ENCODE results near the gene ZMYND11. TPM values are rescaled to one million over a fixed set of nuclear protein-coding genes. Genes with fewer than 3 reads are reported as not detected.
A peak's percentile ranks its signal among the peaks of the same experiment; 100 is the strongest.

Gene ZMYND11
- total RNA-seq, 2 experiments from 2014 or later = 31.8 to 37.6 TPM

DNA sequence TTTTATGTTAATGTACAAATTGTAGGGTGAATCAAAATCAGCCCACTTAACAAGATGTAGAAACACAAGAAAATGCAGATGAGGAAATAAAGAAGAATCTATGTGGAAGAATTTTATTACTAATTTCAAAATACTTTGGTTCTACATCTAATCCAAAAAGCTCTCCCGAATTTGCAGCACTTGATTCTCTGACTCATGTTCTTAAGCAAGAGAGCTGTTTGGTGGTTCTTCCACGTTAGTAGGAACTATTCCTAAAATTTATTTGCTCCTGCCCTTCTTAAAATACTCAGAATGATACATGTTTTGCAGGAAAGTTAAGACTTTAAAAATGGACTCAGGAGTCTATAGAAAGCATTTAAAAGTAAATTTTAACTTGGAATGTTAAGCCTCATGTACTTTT, 91.8 kb downstream of the ZMYND11 start:
- no peaks in the 10 kb centered on the region for H3K9me3 Mint-ChIP-seq (ENCODE audit: low read depth)
- no peak overlapping the region for H3K4me3 Mint-ChIP-seq
- DNase-seq = no peak
- H3K4me1 Mint-ChIP-seq = peaks cover 6% of the 10 kb centered on the region
- H3K27ac Mint-ChIP-seq = no peak overlapping the region
- no peaks in the 10 kb centered on the region for H3K27me3 Mint-ChIP-seq
- H3K36me3 Mint-ChIP-seq = peaks cover 2% of the 10 kb centered on the region
- ATAC-seq = no peak
- CTCF ChIA-PET = no interaction called here

DNA sequence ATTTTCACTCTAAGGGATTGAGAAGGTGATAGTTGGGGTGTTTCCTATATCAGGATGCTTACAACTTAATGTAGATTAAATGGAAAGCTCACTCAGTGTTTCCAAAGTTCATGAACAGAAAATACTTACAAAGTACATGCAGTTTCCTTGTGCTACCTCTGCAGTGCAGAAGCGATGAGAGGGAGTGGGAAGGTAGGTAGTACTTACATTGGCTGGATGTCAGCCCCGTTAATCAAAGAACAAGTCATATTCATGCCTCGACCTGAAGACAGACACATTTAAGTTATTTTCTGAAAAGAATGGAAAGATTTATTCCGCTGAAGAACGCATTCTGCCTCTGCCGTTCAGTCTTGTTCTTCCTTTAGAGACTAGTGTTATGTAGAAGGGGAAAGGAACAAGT, 93.1 kb downstream of the ZMYND11 start:
- H3K4me1 Mint-ChIP-seq = peaks cover 6% of the 10 kb centered on the region
- no peak overlapping the region for H3K27ac Mint-ChIP-seq
- DNase-seq (no peak), ATAC-seq (no peak)
- no peak overlapping the region for H3K4me3 Mint-ChIP-seq
- no peaks in the 10 kb centered on the region for H3K9me3 Mint-ChIP-seq (ENCODE audit: low read depth)
- H3K36me3 Mint-ChIP-seq = no peaks in the 10 kb centered on the region
- no peaks in the 10 kb centered on the region for H3K27me3 Mint-ChIP-seq
- CTCF ChIA-PET = no interaction called here

DNA sequence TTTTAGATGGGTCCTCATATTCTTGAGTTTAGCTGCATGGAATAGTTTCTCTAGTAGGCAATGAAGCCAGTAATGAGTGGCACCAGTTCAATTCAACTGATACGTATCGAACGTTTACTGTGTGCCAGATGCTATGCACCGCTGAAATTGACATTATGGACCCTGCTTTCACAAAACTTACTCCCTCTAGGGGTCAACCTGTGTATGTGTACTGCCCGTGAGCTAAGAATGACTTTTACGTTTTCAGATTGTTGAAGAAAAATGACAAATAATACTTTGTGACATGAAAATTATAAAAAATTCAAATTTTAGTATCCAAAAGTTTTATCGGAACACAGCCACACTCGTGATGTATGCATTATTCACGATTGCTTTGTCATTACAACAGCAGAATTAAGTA, 95.5 kb downstream of the ZMYND11 start:
- H3K27me3 Mint-ChIP-seq = no peaks in the 10 kb centered on the region

DNA sequence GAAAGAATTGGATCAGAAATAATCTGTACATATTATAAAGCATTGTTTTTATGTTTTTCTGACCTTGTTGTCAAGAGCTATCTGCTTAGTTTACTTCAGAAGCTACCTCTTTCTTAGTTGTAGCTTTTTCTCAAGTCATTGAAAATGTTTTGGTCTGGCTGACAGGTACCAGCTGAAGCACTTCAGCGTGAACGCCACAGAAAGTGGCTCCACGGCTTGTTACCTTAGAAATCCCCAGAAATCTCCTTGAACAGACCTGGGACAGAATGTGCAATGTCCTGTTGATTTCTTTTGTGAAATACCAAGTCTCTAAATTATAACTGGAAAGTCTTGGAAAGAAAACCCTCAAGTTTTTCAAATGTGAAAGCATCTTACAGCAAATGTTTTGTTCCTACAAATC, 96.8 kb downstream of the ZMYND11 start:
- Mint-ChIP-seq H3K27ac (no peak overlapping the region), H3K27me3 (no peaks in the 10 kb centered on the region), H3K4me3 (no peak overlapping the region), H3K4me1 (peaks cover 6% of the 10 kb centered on the region), H3K36me3 (no peaks in the 10 kb centered on the region), H3K9me3 (ENCODE audit: low read depth) (no peaks in the 10 kb centered on the region)
- CTCF ChIA-PET = no interaction called here
- DNase-seq (no peak), ATAC-seq (no peak)

More for the DNA sequence above, 95.5 kb downstream of the ZMYND11 start:
- CTCF ChIA-PET = interaction anchor here (1.4 to 2.1 kb wide), 2 partner anchors 10 to 12 kb away, joined by 4 to 5 read pairs; no protein-coding TSS in a partner anchor
- Mint-ChIP-seq H3K36me3 (no peaks in the 10 kb centered on the region), H3K4me1 (peaks cover 6% of the 10 kb centered on the region), H3K9me3 (ENCODE audit: low read depth) (no peaks in the 10 kb centered on the region), H3K27ac (no peak overlapping the region), H3K4me3 (no peak overlapping the region)
- DNase-seq = no peak
- no peak for ATAC-seq

DNA sequence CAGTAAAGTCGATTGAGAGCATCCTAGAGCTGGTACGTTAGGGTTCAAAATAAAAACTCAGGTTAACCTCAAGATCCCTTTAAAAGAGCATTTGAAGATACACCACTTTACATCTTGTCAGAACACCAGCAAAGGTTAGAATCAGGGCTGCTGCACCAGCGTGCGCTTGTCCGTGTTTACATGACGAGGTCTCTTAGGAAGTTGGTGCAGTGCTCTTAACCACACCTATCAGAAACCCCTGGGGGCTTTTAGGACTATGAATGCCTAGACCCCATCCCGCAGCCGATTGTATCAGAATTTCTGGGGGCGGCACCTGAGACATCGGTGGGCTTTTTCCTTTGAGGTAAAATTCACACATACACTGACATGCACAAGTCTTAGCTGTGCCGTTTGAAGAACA, 97.6 kb downstream of the ZMYND11 start:
- DNase-seq (no peak), ATAC-seq (no peak)
- Mint-ChIP-seq H3K36me3 (no peaks in the 10 kb centered on the region), H3K9me3 (ENCODE audit: low read depth) (no peaks in the 10 kb centered on the region), H3K27me3 (no peaks in the 10 kb centered on the region), H3K4me1 (peaks cover 6% of the 10 kb centered on the region), H3K27ac (no peak overlapping the region), H3K4me3 (no peak overlapping the region)
- CTCF ChIA-PET = no interaction called here

DNA sequence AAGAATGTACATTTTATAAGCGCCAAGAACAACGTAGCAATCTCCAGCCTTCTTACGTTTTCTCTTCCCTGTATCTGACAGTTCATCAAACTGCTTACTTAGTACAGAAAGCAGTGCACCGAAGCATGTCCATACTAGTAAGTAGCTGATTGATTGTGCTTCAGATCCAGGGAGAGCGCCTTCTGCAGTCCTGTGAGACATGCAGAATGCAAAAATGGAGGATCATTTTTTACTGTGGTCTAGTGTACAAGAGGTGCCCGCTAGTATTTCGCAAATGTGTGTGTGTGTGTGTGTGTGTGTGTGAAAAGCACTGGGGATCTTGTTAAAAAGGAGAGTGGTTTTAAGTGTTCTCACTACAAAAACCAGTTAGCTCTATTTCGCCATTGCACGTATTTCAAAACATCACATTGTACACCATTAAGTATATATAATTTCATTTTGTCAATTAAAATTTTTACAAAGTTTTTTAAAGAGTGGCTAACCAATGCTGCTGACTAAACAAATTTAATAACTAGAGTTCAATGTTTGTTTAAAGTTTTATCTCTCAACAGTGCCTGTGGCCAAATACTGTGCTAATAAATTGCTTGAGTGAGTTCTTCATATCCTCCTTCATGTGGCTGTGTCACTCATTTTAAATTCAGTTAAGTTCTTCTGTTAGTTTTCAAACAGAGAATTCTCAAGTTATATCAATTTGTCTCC, 99.6 kb downstream of the ZMYND11 start:
- CTCF ChIA-PET = no interaction called here
- H3K36me3 Mint-ChIP-seq = no peaks in the 10 kb centered on the region
- H3K4me1 Mint-ChIP-seq = no peaks in the 10 kb centered on the region
- ATAC-seq (no peak), DNase-seq (no peak)
- no peaks in the 10 kb centered on the region for H3K9me3 Mint-ChIP-seq (ENCODE audit: low read depth)
- no peaks in the 10 kb centered on the region for H3K27me3 Mint-ChIP-seq
- no peak overlapping the region for H3K27ac Mint-ChIP-seq
- no peak overlapping the region for H3K4me3 Mint-ChIP-seq

DNA sequence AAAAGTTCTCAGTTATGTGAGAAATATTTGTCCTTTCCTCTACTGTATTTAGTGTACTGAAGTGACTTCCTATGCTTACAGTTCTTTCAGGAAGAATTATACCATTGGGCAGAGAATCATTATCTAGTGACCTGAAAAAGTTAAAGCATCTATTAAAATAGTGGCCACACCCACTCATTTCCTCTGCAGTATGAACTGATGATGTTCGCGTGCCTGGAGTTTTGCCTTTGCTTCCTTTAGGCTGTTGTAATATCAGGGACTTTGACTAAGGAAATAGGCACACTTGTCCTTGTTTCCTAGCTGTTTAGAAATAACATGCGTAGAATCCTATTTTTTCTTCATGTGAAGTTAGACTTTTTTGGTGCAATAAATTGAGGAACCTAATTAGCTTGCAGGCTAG, 100.7 kb downstream of the ZMYND11 start:
- no peaks in the 10 kb centered on the region for H3K27me3 Mint-ChIP-seq
- H3K27ac Mint-ChIP-seq = no peak overlapping the region
- ATAC-seq = no peak
- H3K4me1 Mint-ChIP-seq = no peaks in the 10 kb centered on the region
- CTCF ChIA-PET = interaction anchor here (0.5 kb wide), 1 partner anchor 53 kb away, joined by 4 read pairs; no protein-coding TSS in a partner anchor
- no peaks in the 10 kb centered on the region for H3K9me3 Mint-ChIP-seq (ENCODE audit: low read depth)
- no peak for DNase-seq
- no peaks in the 10 kb centered on the region for H3K36me3 Mint-ChIP-seq
- no peak overlapping the region for H3K4me3 Mint-ChIP-seq

DNA sequence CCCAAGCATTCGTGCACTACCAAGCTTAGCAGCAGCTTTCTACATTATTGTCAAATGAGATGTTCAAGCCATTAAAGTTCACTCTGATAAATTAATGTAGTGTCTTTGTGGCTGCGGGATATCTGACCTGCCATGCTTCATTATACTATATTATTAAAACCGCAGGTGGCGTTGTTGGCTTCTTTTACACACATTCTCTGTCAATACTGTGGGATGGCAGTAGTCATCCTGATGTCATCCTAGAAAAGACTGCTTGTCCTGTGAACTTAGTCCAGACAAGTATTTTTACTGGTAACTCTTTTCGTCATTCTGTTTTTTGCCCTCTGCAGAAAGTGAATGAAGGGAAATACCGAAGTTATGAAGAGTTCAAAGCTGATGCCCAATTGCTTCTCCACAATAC, 103.9 kb downstream of the ZMYND11 start:
- Mint-ChIP-seq H3K4me3 (no peak overlapping the region), H3K27ac (no peak overlapping the region), H3K4me1 (no peaks in the 10 kb centered on the region), H3K36me3 (no peaks in the 10 kb centered on the region), H3K9me3 (ENCODE audit: low read depth) (no peaks in the 10 kb centered on the region), H3K27me3 (no peaks in the 10 kb centered on the region)
- no peak for DNase-seq
- ATAC-seq = no peak
- CTCF ChIA-PET = no interaction called here

DNA sequence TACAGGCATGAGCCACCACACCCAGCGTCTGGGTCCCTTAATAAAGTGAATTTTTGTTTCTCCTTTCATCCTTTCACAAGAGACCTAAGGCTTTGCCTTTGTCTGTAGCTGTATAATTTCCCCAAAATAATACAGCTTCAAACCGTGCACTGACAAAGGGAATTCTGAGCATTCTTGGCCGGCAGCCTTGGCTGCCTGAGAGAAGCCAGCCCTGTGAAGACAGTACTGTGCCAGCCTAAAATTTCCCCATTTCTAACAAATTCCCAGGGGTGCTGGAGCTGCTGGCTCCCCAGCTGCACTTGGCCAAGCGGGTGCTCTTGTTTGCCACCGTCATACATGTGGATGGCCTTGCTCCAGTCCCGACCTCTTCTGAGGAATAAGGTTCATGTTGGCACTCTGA, 106.2 kb downstream of the ZMYND11 start:
- Mint-ChIP-seq H3K4me1 (no peaks in the 10 kb centered on the region), H3K36me3 (no peaks in the 10 kb centered on the region), H3K27me3 (no peaks in the 10 kb centered on the region), H3K4me3 (no peak overlapping the region), H3K27ac (no peak overlapping the region), H3K9me3 (ENCODE audit: low read depth) (no peaks in the 10 kb centered on the region)
- no peak for ATAC-seq
- CTCF ChIA-PET = interaction anchor here (1.2 kb wide), 1 partner anchor 11 kb away, joined by 4 read pairs; no protein-coding TSS in a partner anchor
- no peak for DNase-seq

DNA sequence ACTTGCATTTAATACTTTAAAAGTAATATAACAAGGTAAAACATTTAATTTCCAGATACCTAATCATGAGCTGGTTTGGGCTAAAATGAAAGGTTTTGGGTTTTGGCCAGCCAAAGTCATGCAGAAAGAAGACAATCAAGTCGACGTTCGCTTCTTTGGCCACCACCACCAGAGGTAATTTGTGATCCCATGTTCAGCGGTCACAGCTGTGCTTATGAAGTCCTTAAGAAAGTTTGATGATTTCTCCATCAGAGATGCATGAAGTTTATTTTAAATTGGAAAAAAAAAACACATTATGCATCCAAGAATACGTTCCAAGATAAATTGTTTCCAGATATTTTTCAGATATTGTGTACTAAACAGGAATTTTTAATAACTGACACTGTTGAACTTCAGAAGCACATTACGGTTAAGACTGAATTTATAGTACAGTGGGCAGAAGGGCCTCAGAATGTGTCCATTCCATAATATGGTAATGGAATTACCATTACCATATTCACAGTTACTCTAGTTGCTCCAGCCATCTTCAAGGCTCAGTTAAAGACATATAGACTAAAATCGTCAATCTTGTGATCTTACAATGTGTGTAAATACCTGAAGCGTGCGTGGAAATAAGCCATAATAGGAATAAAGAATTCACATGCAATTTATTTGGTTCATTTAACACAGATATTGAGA, 106.8 kb downstream of the ZMYND11 start:
- no peaks in the 10 kb centered on the region for H3K9me3 Mint-ChIP-seq (ENCODE audit: low read depth)
- no peak overlapping the region for H3K4me3 Mint-ChIP-seq
- no peaks in the 10 kb centered on the region for H3K27me3 Mint-ChIP-seq
- H3K4me1 Mint-ChIP-seq = peaks cover 2% of the 10 kb centered on the region
- H3K27ac Mint-ChIP-seq = no peak overlapping the region
- DNase-seq (no peak), ATAC-seq (no peak)
- peaks cover 5% of the 10 kb centered on the region for H3K36me3 Mint-ChIP-seq
- CTCF ChIA-PET = no interaction called here

DNA sequence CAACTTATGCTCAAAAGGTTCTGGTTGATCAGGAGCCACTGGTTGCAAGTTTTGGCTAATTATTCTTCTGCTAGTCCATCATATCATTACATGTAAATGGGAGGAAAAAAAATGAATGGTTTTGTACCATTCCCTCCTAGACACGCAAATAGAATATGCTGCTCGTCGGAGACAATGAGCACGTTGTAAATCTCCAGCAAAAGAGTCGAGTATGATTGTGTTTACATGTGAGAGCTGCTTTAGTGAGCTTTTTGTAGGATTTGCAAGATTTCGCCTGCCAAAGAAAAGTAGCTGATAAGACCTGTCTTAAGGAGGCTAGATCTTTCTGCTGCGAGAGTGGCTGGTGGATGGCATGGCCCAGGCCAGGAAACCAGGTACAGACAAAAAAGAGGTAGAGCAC, 109.0 kb downstream of the ZMYND11 start:
- DNase-seq (no peak), ATAC-seq (no peak)
- no peak overlapping the region for H3K27ac Mint-ChIP-seq
- H3K4me1 Mint-ChIP-seq = peaks cover 2% of the 10 kb centered on the region
- H3K9me3 Mint-ChIP-seq (ENCODE audit: low read depth) = no peaks in the 10 kb centered on the region
- H3K27me3 Mint-ChIP-seq = no peaks in the 10 kb centered on the region
- H3K36me3 Mint-ChIP-seq = peaks cover 16% of the 10 kb centered on the region
- CTCF ChIA-PET = no interaction called here
- no peak overlapping the region for H3K4me3 Mint-ChIP-seq

DNA sequence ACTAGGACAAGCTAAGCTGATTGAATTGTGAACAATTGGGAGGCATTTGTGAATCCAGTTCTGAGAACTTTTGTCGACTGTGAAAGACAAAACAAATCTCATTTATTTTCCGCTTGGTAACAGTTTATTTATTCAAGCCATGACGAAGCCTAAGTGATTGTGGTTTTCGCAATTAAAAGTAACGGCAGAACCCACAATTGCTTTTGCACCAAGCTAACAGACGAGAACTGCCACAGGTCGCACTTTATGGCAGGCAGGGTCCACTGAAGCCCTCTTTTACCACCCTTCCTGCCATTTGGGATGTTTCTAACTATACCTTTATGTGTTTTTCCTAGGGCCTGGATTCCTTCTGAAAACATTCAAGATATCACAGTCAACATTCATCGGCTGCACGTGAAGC, 111.2 kb downstream of the ZMYND11 start:
- Mint-ChIP-seq H3K4me3 (no peak overlapping the region), H3K4me1 (peaks cover 2% of the 10 kb centered on the region), H3K9me3 (ENCODE audit: low read depth) (no peaks in the 10 kb centered on the region), H3K36me3 (peaks cover 29% of the 10 kb centered on the region), H3K27ac (peak overlapping the region; percentile 28), H3K27me3 (no peaks in the 10 kb centered on the region)
- CTCF ChIA-PET = no interaction called here
- DNase-seq = no peak
- no peak for ATAC-seq

DNA sequence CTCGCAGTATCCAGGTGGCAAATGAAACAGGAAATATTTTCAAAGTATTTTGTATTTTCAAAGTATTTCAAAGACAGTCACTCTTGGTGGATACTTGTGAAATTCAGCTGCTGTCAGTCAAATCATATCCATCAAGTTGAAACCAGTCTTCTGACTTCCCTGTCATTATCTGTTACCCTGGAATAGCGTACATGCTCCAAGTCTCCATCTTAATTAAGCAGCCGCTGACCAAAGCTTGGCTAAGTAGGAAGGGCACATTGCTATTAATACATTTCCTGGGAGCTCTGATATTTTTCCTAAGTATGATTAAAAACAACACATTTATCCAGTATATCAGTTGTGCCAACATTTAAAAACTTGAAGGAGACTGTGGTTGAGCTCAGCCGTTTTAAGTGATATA, 112.2 kb downstream of the ZMYND11 start:
- Mint-ChIP-seq H3K27me3 (no peaks in the 10 kb centered on the region), H3K9me3 (ENCODE audit: low read depth) (no peaks in the 10 kb centered on the region), H3K27ac (no peak overlapping the region), H3K36me3 (peaks cover 37% of the 10 kb centered on the region), H3K4me3 (no peak overlapping the region), H3K4me1 (peaks cover 2% of the 10 kb centered on the region)
- no peak for ATAC-seq
- no peak for DNase-seq
- CTCF ChIA-PET = no interaction called here

DNA sequence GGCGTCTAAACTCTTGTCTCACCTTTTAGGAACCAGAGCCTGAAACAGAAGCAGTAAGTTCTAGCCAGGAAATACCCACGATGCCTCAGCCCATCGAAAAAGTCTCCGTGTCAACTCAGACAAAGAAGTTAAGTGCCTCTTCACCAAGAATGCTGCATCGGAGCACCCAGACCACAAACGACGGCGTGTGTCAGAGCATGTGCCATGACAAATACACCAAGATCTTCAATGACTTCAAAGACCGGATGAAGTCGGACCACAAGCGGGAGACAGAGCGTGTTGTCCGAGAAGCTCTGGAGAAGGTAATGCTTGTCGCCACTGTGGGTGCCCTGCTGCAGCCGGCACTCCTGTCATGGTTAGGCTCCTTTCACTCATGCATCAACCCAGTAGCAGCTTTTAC, 113.1 kb downstream of the ZMYND11 start:
- Mint-ChIP-seq H3K27me3 (no peaks in the 10 kb centered on the region), H3K27ac (no peak overlapping the region), H3K36me3 (peaks cover 37% of the 10 kb centered on the region), H3K4me3 (no peak overlapping the region), H3K9me3 (ENCODE audit: low read depth) (no peaks in the 10 kb centered on the region), H3K4me1 (peaks cover 2% of the 10 kb centered on the region)
- DNase-seq (no peak), ATAC-seq (no peak)
- CTCF ChIA-PET = no interaction called here
